ENCODE results near the gene MYBPHL. TPM values are rescaled to one million over a fixed set of nuclear protein-coding genes. Genes with fewer than 3 reads are reported as not detected.

The MYBPHL gene
- total and polyA plus RNA-seq, 2 of the 13 experiments (the other 11 are each of a cell fraction or from before 2014, with no cell fraction given), result 3.7 to 3.8 TPM

GRCh38 chr1:109312978-109313775, 6.4 kb upstream of the MYBPHL start:
- ChIA-PET POLR2A (interaction anchor here (0.6 to 0.8 kb wide), 3 partner anchors 9 to 80 kb away, joined by 3 to 4 read pairs (median 3); no protein-coding TSS in a partner anchor), CTCF (ENCODE audit: low intra/inter-chr PET ratio, low total read pairs) (no interaction called here)
- ATAC-seq (no peak), DNase-seq (ENCODE audit: low spot score) (no peak), FAIRE-seq (no peak)
- H4K20me1 ChIP-seq (ENCODE audit: insufficient read depth, low read length), result no peaks in the 10 kb centered on the region
- H3K9me3 ChIP-seq (ENCODE audit: low read length), result no peaks in the 10 kb centered on the region
- H3K9ac ChIP-seq (ENCODE audit: insufficient read depth, low read depth, low read length), result no peak overlapping the region
- in situ Hi-C loops (cut with HindIII; ENCODE audit: extremely low pct_ligation_motif_present, low pct_unique_long_range_greater_than_20kb), result no loop called here
- H3K79me2 ChIP-seq (ENCODE audit: insufficient read depth, low read length), result no peaks in the 10 kb centered on the region
- H3K4me1 ChIP-seq (ENCODE audit: insufficient read depth, low read length), result peaks cover 37% of the 10 kb centered on the region
- BruUV-seq (replicated peaks), result no TSS peak
- no peak overlapping the region for H3K4me3 ChIP-seq (replicated peaks in 1 of 3; ENCODE audit: insufficient read depth in 1 of 3, low read depth in 2 of 3, low read length in 3 of 3)
- TF ChIP-seq SKIL (CRISPR knock-in tag; IDR thresholded peaks at IDR 0.05; ENCODE audit: borderline replicate concordance) (no peak), NRL (CRISPR knock-in tag; IDR thresholded peaks at IDR 0.05; ENCODE audit: borderline replicate concordance) (no peak), TAF1 (CRISPR knock-in tag; IDR thresholded peaks at IDR 0.05) (no peak), MBD4 (IDR thresholded peaks at IDR 0.05; ENCODE audit: borderline replicate concordance, low read length) (no peak), FLYWCH1 (CRISPR knock-in tag; IDR thresholded peaks at IDR 0.05) (no peak), MAZ (IDR thresholded peaks at IDR 0.05; ENCODE audit: borderline replicate concordance, low read depth, low read length) (no peak), MAZ (CRISPR knock-in tag; IDR thresholded peaks at IDR 0.05; ENCODE audit: low read depth) (no peak), ZNF24 (IDR thresholded peaks at IDR 0.05) (no peak), STAG1 (CRISPR knock-in tag; IDR thresholded peaks at IDR 0.05) (no peak), ZNF777 (CRISPR knock-in tag; IDR thresholded peaks at IDR 0.05) (no peak), ZBTB10 (CRISPR knock-in tag; IDR thresholded peaks at IDR 0.05; ENCODE audit: borderline replicate concordance) (no peak), MED8 (CRISPR knock-in tag; IDR thresholded peaks at IDR 0.05; ENCODE audit: insufficient replicate concordance) (no peak), ZNF784 (CRISPR knock-in tag; IDR thresholded peaks at IDR 0.05; ENCODE audit: borderline replicate concordance) (no peak), TOE1 (CRISPR knock-in tag; IDR thresholded peaks at IDR 0.05) (no peak), ZNF629 (CRISPR knock-in tag; conservative IDR thresholded peaks at IDR 0.05) (no peak), BATF2 (CRISPR knock-in tag; IDR thresholded peaks at IDR 0.05) (no peak)
- intact Hi-C loops (cut with micrococcal nuclease; ENCODE audit: unreplicated experiment), result no loop called here
- no peak overlapping the region for H2AFZ ChIP-seq (ENCODE audit: low read length)
- H3K27ac ChIP-seq (ENCODE audit: extremely low read length, insufficient read depth, low read length), result no peak overlapping the region
- H3K36me3 ChIP-seq (replicated peaks in 1 of 2; ENCODE audit: control insufficient read depth in 1 of 2, insufficient read depth in 2 of 2, low read length in 2 of 2), result peaks cover 17 to 51% of the 10 kb centered on the region in 2 experiments
- H3K4me2 ChIP-seq (ENCODE audit: low read depth, low read length), result no peak overlapping the region
- WGBS (ENCODE audit: low lambda C conversion rate), result 90% methylated on average over 12 of the region's 12 CpGs
- H3K27me3 ChIP-seq (ENCODE audit: control insufficient read depth in 1 of 2, insufficient read depth in 2 of 2, low read length in 2 of 2), result no peaks in the 10 kb centered on the region
